ENCODE measurements around the gene RANBP10. TPM values are rescaled to one million over a fixed set of nuclear protein-coding genes. Genes with fewer than 3 reads are reported as not detected.
"Not testable (repeated sequence)": the region's sequence is repeated elsewhere in the genome, so short reads cannot be mapped to it uniquely, and the experiment has no call there.

RANBP10 gene
- total RNA-seq, 1 donor: 8.6 TPM

DNA sequence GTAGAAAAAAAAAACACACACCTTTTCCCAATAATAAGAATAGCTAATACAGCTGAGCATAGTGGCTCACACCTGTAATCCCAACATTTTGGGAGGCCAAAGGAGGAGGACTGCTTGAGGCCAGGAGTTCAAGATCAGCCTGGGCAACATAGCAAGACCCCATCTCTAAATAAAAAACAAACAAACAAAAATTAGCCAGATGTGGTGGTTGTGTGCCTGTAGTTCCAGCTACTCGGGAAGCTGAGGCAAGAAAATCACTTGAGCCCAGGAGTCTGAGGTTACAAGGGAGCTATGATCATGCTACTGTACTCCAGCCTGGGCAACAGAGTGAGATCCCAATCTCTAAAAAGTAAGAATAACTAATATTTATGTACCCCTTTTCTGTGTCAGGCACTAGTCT is 44.4 kb downstream of the RANBP10 start:
- TF ChIP-seq, protein P1, sequence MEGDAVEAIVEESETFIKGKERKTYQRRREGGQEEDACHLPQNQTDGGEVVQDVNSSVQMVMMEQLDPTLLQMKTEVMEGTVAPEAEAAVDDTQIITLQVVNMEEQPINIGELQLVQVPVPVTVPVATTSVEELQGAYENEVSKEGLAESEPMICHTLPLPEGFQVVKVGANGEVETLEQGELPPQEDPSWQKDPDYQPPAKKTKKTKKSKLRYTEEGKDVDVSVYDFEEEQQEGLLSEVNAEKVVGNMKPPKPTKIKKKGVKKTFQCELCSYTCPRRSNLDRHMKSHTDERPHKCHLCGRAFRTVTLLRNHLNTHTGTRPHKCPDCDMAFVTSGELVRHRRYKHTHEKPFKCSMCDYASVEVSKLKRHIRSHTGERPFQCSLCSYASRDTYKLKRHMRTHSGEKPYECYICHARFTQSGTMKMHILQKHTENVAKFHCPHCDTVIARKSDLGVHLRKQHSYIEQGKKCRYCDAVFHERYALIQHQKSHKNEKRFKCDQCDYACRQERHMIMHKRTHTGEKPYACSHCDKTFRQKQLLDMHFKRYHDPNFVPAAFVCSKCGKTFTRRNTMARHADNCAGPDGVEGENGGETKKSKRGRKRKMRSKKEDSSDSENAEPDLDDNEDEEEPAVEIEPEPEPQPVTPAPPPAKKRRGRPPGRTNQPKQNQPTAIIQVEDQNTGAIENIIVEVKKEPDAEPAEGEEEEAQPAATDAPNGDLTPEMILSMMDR (IDR thresholded peaks at IDR 0.05; ENCODE audit: insufficient read depth, low read depth, low read length): no peak
- no peak overlapping the region for H3K4me3 ChIP-seq (ENCODE audit: low read depth, low read length)
- no peak for DNase-seq (ENCODE audit: low read depth)

DNA sequence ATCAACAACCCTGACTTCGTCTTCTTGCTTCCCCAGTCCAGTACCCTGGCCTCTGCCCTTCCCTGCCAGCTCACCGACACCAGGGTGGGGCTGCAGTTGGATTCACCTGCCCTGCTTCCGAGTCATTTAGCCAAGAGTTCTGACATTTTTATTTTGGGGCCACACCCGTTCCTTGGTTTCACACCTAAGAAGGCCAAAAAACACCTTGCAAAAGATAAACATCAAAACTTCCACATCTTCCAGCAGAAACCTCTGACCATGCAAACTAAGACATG is 45.5 kb downstream of the RANBP10 start:
- no peak for DNase-seq (ENCODE audit: low read depth)
- TF ChIP-seq, protein P1 (IDR thresholded peaks at IDR 0.05; ENCODE audit: insufficient read depth, low read depth, low read length): no peak
- no peak overlapping the region for H3K4me3 ChIP-seq (ENCODE audit: low read depth, low read length)

DNA sequence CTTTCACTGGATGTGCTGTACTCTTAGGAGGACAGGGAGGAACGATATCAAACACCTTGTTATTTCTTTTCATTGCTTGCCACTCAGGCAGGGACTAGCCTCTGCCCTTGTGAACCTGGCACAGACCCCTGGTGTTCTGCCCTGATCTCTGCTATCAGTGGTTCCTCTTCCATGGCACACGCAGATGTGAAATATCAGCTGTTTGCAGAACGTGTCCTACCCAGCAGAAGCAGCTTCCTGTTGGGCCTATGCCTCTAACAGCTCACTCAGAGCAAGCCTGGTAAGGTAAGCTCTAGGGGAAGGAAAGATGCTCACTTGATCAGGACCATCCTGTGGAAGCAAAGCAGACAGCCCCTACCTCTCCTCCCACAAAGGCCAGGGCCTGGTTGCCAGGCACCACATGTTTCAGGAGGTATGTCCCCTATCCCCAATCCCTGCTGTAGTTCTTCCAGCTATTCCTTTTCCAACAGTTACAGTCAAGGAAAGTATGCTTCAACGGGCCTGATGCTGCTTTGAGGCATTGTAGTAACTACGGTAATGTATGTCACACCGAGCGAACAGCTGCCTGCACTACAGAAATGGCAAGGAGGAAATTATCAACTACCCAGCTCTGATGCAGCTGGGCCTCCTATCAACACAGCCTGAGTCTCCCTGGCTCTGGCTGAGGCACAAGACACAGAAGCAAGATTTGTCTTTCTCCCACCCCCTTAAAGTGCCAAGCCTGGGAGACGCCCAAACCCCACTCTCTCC is 46.0 kb downstream of the RANBP10 start:
- TF ChIP-seq, protein P1 (IDR thresholded peaks at IDR 0.05; ENCODE audit: insufficient read depth, low read depth, low read length): no peak
- H3K4me3 ChIP-seq (ENCODE audit: low read depth, low read length): no peak overlapping the region
- DNase-seq (ENCODE audit: low read depth): no peak

DNA sequence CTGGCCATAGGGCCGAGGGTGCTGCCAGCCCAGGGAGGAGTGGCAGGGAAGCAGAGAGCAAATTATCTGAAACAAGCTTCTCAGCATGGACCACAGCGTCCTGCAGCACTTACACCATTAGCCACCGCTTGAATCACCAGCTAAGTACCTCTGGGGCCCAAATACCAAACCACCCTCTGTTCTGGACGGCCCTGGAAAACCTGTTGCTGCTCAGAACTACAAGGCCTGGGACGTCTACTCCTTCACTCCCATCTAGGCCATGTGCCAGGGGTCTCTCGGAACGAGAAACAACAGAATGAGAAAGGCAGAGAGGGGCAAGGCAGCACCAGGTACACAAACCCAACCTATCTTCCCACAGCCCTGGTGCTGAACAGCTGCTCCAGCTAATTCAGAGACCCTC is 47.4 kb downstream of the RANBP10 start:
- TF ChIP-seq, protein P1 (IDR thresholded peaks at IDR 0.05; ENCODE audit: insufficient read depth, low read depth, low read length): no peak
- no peak for DNase-seq (ENCODE audit: low read depth)

DNA sequence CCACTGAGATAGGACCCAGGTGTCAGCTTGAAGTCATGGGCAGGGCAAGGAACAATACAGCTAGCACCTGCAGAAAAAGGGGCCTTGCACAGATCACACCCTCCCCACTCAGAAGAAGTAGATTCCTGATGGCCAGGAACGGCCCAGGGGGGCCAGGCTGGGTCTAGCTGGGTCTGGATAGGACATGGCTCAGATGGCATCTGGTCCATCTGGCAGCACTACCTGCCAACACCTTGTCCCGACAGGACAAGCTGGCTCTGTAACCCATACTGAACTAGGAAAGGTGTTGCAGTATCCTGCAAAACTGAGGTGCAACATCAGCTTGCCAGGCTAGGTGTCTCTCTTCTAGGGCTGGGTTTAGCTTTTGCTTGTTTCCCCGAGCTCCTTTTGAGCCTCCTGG is 48.4 kb downstream of the RANBP10 start:
- TF ChIP-seq, protein P1 (IDR thresholded peaks at IDR 0.05; ENCODE audit: insufficient read depth, low read depth, low read length): no peak
- DNase-seq (ENCODE audit: low read depth): no peak
- no peak overlapping the region for H3K4me3 ChIP-seq (ENCODE audit: low read depth, low read length)

More for the DNA sequence above, 47.4 kb downstream of the RANBP10 start:
- H3K4me3 ChIP-seq (ENCODE audit: low read depth, low read length): no peak overlapping the region

DNA sequence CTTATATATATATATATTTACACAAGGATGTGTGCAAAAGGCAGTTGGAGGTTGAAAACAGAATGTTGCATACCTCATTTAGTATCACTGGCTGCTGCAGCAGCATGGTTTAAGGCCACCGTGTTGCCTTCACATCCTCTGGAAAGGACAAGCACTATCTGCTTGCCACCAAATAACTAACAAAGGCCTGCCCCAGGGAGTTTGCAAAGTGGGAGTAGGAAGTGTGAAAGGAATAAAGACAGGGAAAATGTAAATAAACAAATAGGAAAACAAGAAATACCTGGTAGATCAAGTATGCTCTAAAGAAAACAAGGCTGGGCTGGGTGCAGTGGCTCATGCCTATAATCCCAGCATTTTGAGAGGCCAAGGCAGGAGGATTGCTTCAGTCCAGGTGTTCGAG is 53.7 kb downstream of the RANBP10 start:
- H3K4me3 ChIP-seq (ENCODE audit: low read depth, low read length): no peak overlapping the region
- TF ChIP-seq, protein P1 (IDR thresholded peaks at IDR 0.05; ENCODE audit: insufficient read depth, low read depth, low read length): no peak
- no peak for DNase-seq (ENCODE audit: low read depth)

DNA sequence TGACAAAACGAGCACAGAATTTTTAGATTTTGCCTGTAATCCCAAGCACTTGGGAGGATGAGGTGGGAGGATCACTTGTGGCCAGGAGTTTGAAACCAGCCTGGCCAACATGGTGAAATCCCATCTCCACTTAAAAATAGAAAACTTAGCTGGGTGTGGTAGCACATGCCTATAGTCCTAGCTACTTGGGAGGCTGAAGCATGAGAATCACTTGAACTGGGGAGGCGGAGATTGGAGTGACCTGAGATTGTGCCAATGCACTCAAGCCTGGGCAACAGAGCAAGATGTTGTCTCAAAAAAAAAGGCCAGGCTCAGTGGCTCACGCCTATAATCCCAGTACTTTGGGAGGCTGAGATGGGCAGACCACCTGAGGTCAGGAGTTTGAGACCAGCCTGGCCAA is 55.0 kb downstream of the RANBP10 start:
- H3K4me3 ChIP-seq (ENCODE audit: low read depth, low read length); DNase-seq (ENCODE audit: low read depth): not testable (repeated sequence)
